K562 (cell line): ENCODE data around the gene HDAC7. TPM values are rescaled to one million over a fixed set of nuclear protein-coding genes. Genes with fewer than 3 reads are reported as not detected.

Experiments
- ATAC-seq: fragments of 200-7000 bp; cut with Tn5 transposase; 3 replicates; pipeline ENCODE4 v1.9.1; 2020; ENCODE audit warnings: moderate library complexity
- BruUV-seq: library from RNA; stranded (reverse); fragments of 400-500 nt; replicated peaks from 2 replicates; lab custom pipeline; 2021; lab: Mats Ljungman, UMichigan
- CTCF ChIA-PET: fragments of 300-600 bp; formaldehyde crosslinking; extraction: SDS; loops from one replicate; lab custom pipeline; 2021; ENCODE audit warnings: low intra/inter-chr PET ratio; lab: Yijun Ruan, JAX
- POLR2A ChIA-PET: fragments of 300-600, 350-650 bp; sonication (Branson Sonifier 250); formaldehyde crosslinking; extraction: SDS; loops from one replicate; lab custom pipeline; 2021; ENCODE audit warnings: antibody characterized with exemption, inconsistent platforms; lab: Yijun Ruan, JAX
- DNase-seq, 4 experiments: peaks; one replicate each; pipeline versions ENCODE4 v3.0.0 to v3.0.0-alpha.2; 2011 to 2018; ENCODE audit warnings: low spot score in 3 of 4, mixed read lengths in 3 of 4; ENCODE audit errors: extremely low read depth in 1 of 4
- FAIRE-seq: peaks from 2 replicates; lab custom pipeline; 2011; peaks lifted over from hg19 to GRCh38; lab: Jason Lieb, UNC
- H2AFZ ChIP-seq: 2 replicates; pipeline ENCODE4 v1.6.0; 2011; ENCODE audit warnings: low read depth, low read length, control low read depth, inconsistent platforms
- H3K27ac ChIP-seq: fragments of 200-600 bp; 3 replicates; pipeline ENCODE4 v1.8.0; 2011; ENCODE audit warnings: low read depth, mild to moderate bottlenecking, control low read depth, inconsistent platforms, low read length, moderate library complexity, mixed read lengths; ENCODE audit errors: extremely low read depth
- H3K27me3 ChIP-seq, 2 experiments: fragments of 300-600 bp in 1 of 2; 2 replicates in 1 of 2; 3 replicates in 1 of 2; pipeline versions ENCODE4 v1.6.0 to v1.8.0; 2011; ENCODE audit warnings: inconsistent platforms in 2 of 2, low read length in 2 of 2, mild to moderate bottlenecking in 1 of 2, mixed read lengths in 1 of 2, moderate library complexity in 1 of 2; ENCODE audit not compliant: control insufficient read depth in 2 of 2, insufficient read depth in 2 of 2
- H3K36me3 ChIP-seq: fragments of 300-600 bp; 3 replicates; pipeline ENCODE4 v1.8.0; 2011; ENCODE audit warnings: mild to moderate bottlenecking, low read length, inconsistent platforms; ENCODE audit not compliant: control insufficient read depth, insufficient read depth
- H3K4me1 ChIP-seq, 2 experiments: fragments of 200-600 bp in 1 of 2; replicated peaks in 1 of 2; 2 replicates in 1 of 2; 3 replicates in 1 of 2; pipeline versions ENCODE4 v1.5.1 to v1.8.0; 2011; ENCODE audit warnings: inconsistent platforms in 2 of 2, low read length in 2 of 2, mild to moderate bottlenecking in 1 of 2, mixed read lengths in 1 of 2, moderate library complexity in 1 of 2; ENCODE audit not compliant: control insufficient read depth in 2 of 2, insufficient read depth in 2 of 2
- H3K4me2 ChIP-seq: 2 replicates; pipeline ENCODE4 v1.6.1; 2011; ENCODE audit warnings: low read length, control low read depth, inconsistent platforms, mixed read lengths; ENCODE audit not compliant: insufficient read depth
- H3K4me3 ChIP-seq: fragments of 200-600 bp; sonication (generic), shearing (Covaris generic); 2 replicates; pipeline ENCODE4 v1.5.1; 2016; ENCODE audit warnings: control low read depth, inconsistent platforms
- H3K79me2 ChIP-seq: fragments of 200-600 bp; 3 replicates; pipeline ENCODE4 v1.8.0; 2011; ENCODE audit warnings: low read length, inconsistent platforms; ENCODE audit not compliant: control insufficient read depth, insufficient read depth
- H3K9ac ChIP-seq, 2 experiments: 2 replicates each; pipeline versions ENCODE4 v1.6.0 to v1.6.1; 2011; ENCODE audit warnings: low read depth in 2 of 2, low read length in 2 of 2, control low read depth in 1 of 2, inconsistent platforms in 1 of 2, mild to moderate bottlenecking in 1 of 2, mixed read lengths in 1 of 2; ENCODE audit not compliant: insufficient read depth in 1 of 2
- H3K9me1 ChIP-seq: one replicate; pipeline ENCODE4 v1.6.0; 2011; ENCODE audit warnings: inconsistent platforms, mild to moderate bottlenecking, low read length, moderate library complexity; ENCODE audit not compliant: control insufficient read depth, insufficient read depth
- H3K9me3 ChIP-seq: replicated peaks from 2 replicates; pipeline ENCODE4 v1.5.1; 2011; ENCODE audit warnings: low read depth, low read length, inconsistent platforms; ENCODE audit not compliant: control insufficient read depth, insufficient read depth
- H4K20me1 ChIP-seq: replicated peaks from 2 replicates; pipeline ENCODE4 v1.6.1; 2011; ENCODE audit warnings: low read length, inconsistent platforms, mixed read lengths; ENCODE audit not compliant: control insufficient read depth, insufficient read depth
- BRCA1 ChIP-seq, 2 experiments: fragments of 450-650 bp in 1 of 2; sonication (generic) in 1 of 2; formaldehyde crosslinking in 1 of 2; IDR thresholded peaks; 2 replicates each; pipeline versions ENCODE4 v1.5.0 to v1.6.1; 2017 to 2020; ENCODE audit warnings: mild to moderate bottlenecking in 1 of 2, missing genetic modification reagents in 1 of 2
- MXI1 ChIP-seq: IDR thresholded peaks from 2 replicates; pipeline ENCODE4 v1.6.1; 2011; ENCODE audit warnings: low read depth, mild to moderate bottlenecking, improper control_type of control experiment, low read length
- NCOR1 ChIP-seq: fragments of 450-650 bp; IDR thresholded peaks from 2 replicates; pipeline ENCODE4 v1.6.1; 2016; ENCODE audit warnings: mild to moderate bottlenecking, moderate library complexity
- RHOXF2B ChIP-seq: fragments of 250-450 bp; sonication (Bioruptor Pico); conservative IDR thresholded peaks from 2 replicates; pipeline ENCODE4 v1.5.1; 2021
- SIRT6 ChIP-seq: IDR thresholded peaks from one replicate; pipeline ENCODE4 v1.6.1; 2012; ENCODE audit warnings: low read depth, mild to moderate bottlenecking, control low read depth, inconsistent platforms, low read length, moderate library complexity
- THRA ChIP-seq: fragments of 450-650 bp; IDR thresholded peaks from 2 replicates; pipeline ENCODE4 v1.6.1; 2017; ENCODE audit warnings: mild to moderate bottlenecking, moderate library complexity
- XRCC5 ChIP-seq: fragments of 200-400 bp; formaldehyde crosslinking; IDR thresholded peaks from 2 replicates; pipeline ENCODE4 v1.6.1; 2017; ENCODE audit warnings: low read depth, mild to moderate bottlenecking, low read length
- ZBTB2 ChIP-seq: fragments of 450-650 bp; IDR thresholded peaks from 2 replicates; pipeline ENCODE4 v1.6.1; 2016; ENCODE audit warnings: antibody characterized with exemption
- ZNF146 ChIP-seq: IDR thresholded peaks from one replicate; pipeline ENCODE4 v1.6.1; 2018; ENCODE audit warnings: missing compliant biosample characterization; ENCODE audit not compliant: unreplicated experiment
- WGBS: fragments of 100-300 bp; shearing (Covaris generic); methylation state at CpG from one replicate; pipeline ENCODE4 v1.1.6; 2016; ENCODE audit warnings: low coverage, mixed read lengths; ENCODE audit not compliant: insufficient coverage; ENCODE audit errors: missing lambda C conversion rate; 5-methylcytosine and 5-hydroxymethylcytosine counted together
- in situ Hi-C: fragments of 300-500 bp; cut with MboI; formaldehyde crosslinking; loops from 4 replicates; pipeline ENCODE4 v1.15.0; 2018; ENCODE audit warnings: inconsistent platforms, mixed read lengths
- intact Hi-C: fragments of 100-400 bp; cut with micrococcal nuclease; formaldehyde crosslinking; loops from 2 replicates; pipeline ENCODE4 v1.14.2; 2022
- polyA plus RNA-seq, 8 experiments: library from polyadenylated mRNA; depleted of rRNA in 4 of 8; stranded (reverse) in 5 of 8; unstranded in 3 of 8; fragments of >200 nt; fragmentation: Nextera tagmentation in 2 of 8; fragmentation: Illumina TruSeq in 1 of 8; extraction: Ambion mirVana in 2 of 8; extraction: Trizol in 1 of 8; gene quantifications; 2 replicates each; pipeline versions ENCODE4 v1.2.1 to v1.2.3, GENCODE V29; 2011 to 2014; ENCODE audit warnings: inconsistent platforms in 1 of 8, missing spikeins in 1 of 8
- total RNA-seq, 7 experiments: library from RNA; depleted of rRNA in 6 of 7; stranded (reverse); fragments of >200 nt in 6 of 7; fragmentation: Illumina TruSeq in 2 of 7; extraction: Trizol in 2 of 7; gene quantifications; 2 replicates each; pipeline versions ENCODE4 v1.2.1 to v1.2.3, GENCODE V29; 2011 to 2021; ENCODE audit warnings: low replicate concordance in 1 of 7

Gene HDAC7
- total and polyA plus RNA-seq, 9 of the 15 experiments (the other 6 are each of a cell fraction or from before 2014, with no cell fraction given) = 2.5 to 129 (median 31.1) TPM

GRCh38 chr12:47828008-47828975 is 8.6 kb upstream of the HDAC7 start:
- Histone ChIP-seq H3K27me3 (no peaks in the 10 kb centered on the region), H3K9ac (peak overlapping the region; percentile 21 to 76; a peak in 3 of 4 replicates), H3K9me3 (no peaks in the 10 kb centered on the region), H3K4me3 (no peak overlapping the region), H3K4me2 (peak overlapping the region; percentile 76), H3K9me1 (no peaks in the 10 kb centered on the region), H4K20me1 (no peaks in the 10 kb centered on the region), H3K79me2 (peaks cover 6% of the 10 kb centered on the region; the same call in 2 of the 3 replicates), H3K4me1 (peaks cover 41% of the 10 kb centered on the region in 2 experiments), H2AFZ (peak overlapping the region; percentile 78), H3K36me3 (no peaks in the 10 kb centered on the region), H3K27ac (peak overlapping the region; percentile 65)
- ChIA-PET CTCF (no interaction called here), POLR2A (interaction anchor here (0.6 to 3.4 kb wide), 10 partner anchors 7 to 1004 kb away, joined by 3 to 18 read pairs (median 5); no protein-coding TSS in a partner anchor)
- BruUV-seq = no TSS peak
- WGBS = 45% methylated on average over 14 of the region's 14 CpGs
- intact Hi-C loops (no loop called here), in situ Hi-C loops (no loop called here)
- peak; percentile 17 for ATAC-seq
- no peak for DNase-seq
- TF ChIP-seq XRCC5 (0 out of 2 replicates have a peak, but pooled peaks have one; percentile 15), MXI1 (no peak)
- no peak for FAIRE-seq

- H3K9me3 ChIP-seq = no peaks in the 10 kb centered on the region
- H3K9me1 ChIP-seq = no peaks in the 10 kb centered on the region
- in situ Hi-C loops (no loop called here), intact Hi-C loops (no loop called here)
- no peaks in the 10 kb centered on the region for H3K36me3 ChIP-seq
- WGBS = 72% methylated on average over 6 of the region's 6 CpGs
- ChIA-PET POLR2A (interaction anchor here (0.6 to 0.7 kb wide), 2 partner anchors 33 to 554 kb away, joined by 3 read pairs; no protein-coding TSS in a partner anchor), CTCF (no interaction called here)
- DNase-seq = no peak
- H3K4me1 ChIP-seq = peaks cover 32 to 42% of the 10 kb centered on the region in 2 experiments
- peak overlapping the region in 1 of 2 experiments; percentile 75; a peak in 2 of 4 replicates for H3K9ac ChIP-seq
- H3K27me3 ChIP-seq = no peaks in the 10 kb centered on the region
- no peaks in the 10 kb centered on the region for H4K20me1 ChIP-seq
- no TSS peak for BruUV-seq
- no peak for FAIRE-seq
- H3K4me3 ChIP-seq = no peak overlapping the region
- H2AFZ ChIP-seq = peak overlapping the region; percentile 9; the same call in 1 of the 2 replicates
- no peak for ATAC-seq
- H3K79me2 ChIP-seq = peaks cover 12% of the 10 kb centered on the region
- no peak overlapping the region for H3K4me2 ChIP-seq
- H3K27ac ChIP-seq = no peak overlapping the region
- TF ChIP-seq ZBTB2 = no peak
- TF ChIP-seq SIRT6 = no peak
- TF ChIP-seq BRCA1 (IDR thresholded peaks at IDR 0.05) = no peak
- TF ChIP-seq BRCA1 (CRISPR knock-in tag; IDR thresholded peaks at IDR 0.05) = no peak
- no peak for TF ChIP-seq ZNF146
- no peak for TF ChIP-seq THRA
- TF ChIP-seq RHOXF2B = no peak
- TF ChIP-seq NCOR1 = no peak
Measured at GRCh38 chr12:47825173-47825639, 5.5 kb upstream of the HDAC7 start.
